Activated T-cell treated with anti-CD3 and anti-CD28 coated beads, Interleukin-2, amount 50 U/mL, for 4 hours (primary cell): ENCODE measurements around the gene SMCHD1. TPM values are rescaled to one million over a fixed set of nuclear protein-coding genes. Genes with fewer than 3 reads are reported as not detected.
"Not testable (repeated sequence)": the region's sequence is repeated elsewhere in the genome, so short reads cannot be mapped to it uniquely, and the experiment has no call there.

Source experiments
- ATAC-seq, 2 donors: fragments of 200-7000 bp; cut with Tn5 transposase; one replicate each; pipeline ENCODE4 v1.10.0; 2021
- DNase-seq: peaks from one replicate; pipeline ENCODE4 v3.0.0-alpha.2; 2020
- H3K27me3 Mint-ChIP-seq: one replicate; pipeline ENCODE4 v1.8.0; 2021; ENCODE audit warnings: low read depth, mixed read lengths
- H3K36me3 Mint-ChIP-seq: one replicate; pipeline ENCODE4 v1.8.0; 2022; ENCODE audit warnings: mixed read lengths; ENCODE audit not compliant: insufficient read depth
- H3K4me1 Mint-ChIP-seq: one replicate; pipeline ENCODE4 v1.8.0; 2021; ENCODE audit warnings: low read depth, mixed read lengths
- H3K4me3 Mint-ChIP-seq: one replicate; pipeline ENCODE4 v1.8.0; 2021; ENCODE audit warnings: mild to moderate bottlenecking, moderate library complexity, mixed read lengths
- H3K9me3 Mint-ChIP-seq: one replicate; pipeline ENCODE4 v1.8.0; 2021; ENCODE audit warnings: mixed read lengths
- total RNA-seq, 3 donors: library from RNA; stranded (reverse); gene quantifications; one replicate each; pipeline ENCODE4 v1.2.1, GENCODE V29; 2021

Gene SMCHD1
- total RNA-seq, 3 donors from 2014 or later: 60.4 to 63.5 (median 60.7) TPM

DNA sequence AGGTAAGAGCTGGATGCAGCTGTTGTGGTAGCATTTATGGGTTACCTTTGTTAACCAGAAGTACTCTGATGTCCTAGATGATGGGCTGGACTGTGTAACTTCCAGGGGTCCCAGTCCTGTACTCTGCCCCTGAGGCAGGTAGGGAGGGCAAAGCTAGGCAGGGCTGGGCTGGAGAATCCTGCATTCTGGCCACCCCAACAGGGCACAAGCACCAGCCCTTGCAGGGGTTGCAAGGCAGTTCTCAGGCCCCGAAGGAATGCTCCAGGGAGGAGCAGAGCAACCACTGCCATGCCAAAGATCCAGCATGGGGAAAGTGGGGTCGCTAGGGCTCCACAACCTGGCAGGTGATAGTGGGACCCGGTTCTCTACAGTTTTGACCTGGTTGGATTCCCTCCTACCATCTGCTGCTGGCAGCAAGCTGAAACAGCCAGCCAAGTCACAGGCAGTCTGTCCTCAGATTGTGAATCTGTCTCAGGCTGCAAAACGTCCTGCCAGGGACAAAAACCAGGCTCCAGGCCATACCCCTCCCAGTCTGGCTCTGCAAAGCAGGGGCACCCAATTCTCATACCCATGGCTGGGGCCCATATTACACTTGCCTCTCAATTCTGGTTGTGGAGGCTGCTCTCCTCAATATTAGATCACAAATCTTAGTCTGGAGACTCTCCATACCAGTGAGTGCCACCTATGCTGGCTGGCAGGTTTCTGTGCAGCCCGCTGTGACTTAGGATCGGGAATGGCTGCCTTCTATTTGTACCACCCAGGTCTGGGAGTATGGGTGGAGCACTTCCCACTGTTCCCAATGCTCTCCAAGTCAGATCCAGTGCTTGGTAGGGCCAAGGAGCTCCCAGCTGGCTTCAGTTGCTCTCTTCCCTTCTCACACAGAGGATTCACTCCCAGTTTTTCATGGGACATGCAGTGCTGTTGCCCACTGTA, 61.1 kb downstream of the SMCHD1 start:
- Mint-ChIP-seq H3K9me3 (no peaks in the 10 kb centered on the region), H3K27me3 (no peaks in the 10 kb centered on the region), H3K4me3 (no peak overlapping the region), H3K36me3 (peaks cover 54% of the 10 kb centered on the region), H3K4me1 (peaks cover 42% of the 10 kb centered on the region)
- ATAC-seq (no peak), DNase-seq (no peak)

DNA sequence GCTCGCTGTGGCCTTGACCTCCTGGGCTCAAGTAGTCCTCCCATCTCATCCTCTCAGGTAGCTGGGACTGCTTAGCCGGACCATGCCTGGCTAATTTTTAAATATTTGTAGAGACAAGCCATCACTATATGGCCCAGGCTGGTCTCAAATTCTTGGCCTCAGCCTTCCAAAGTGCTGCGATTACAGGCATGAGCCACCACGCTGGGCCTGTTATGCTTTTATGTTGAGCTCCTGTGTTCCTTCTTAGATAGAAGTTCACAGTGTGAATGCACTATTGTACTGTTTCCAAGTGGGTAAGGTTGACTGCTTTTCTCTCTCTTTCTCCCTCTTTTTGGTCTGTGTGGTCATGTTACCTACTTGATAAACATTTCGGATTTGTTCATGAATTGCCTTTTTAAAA, 61.9 kb downstream of the SMCHD1 start:
- peaks cover 44% of the 10 kb centered on the region for H3K4me1 Mint-ChIP-seq
- H3K36me3 Mint-ChIP-seq: peaks cover 48% of the 10 kb centered on the region
- H3K4me3 Mint-ChIP-seq: no peak overlapping the region
- no peaks in the 10 kb centered on the region for H3K9me3 Mint-ChIP-seq
- DNase-seq: no peak
- no peak for ATAC-seq
- no peaks in the 10 kb centered on the region for H3K27me3 Mint-ChIP-seq

DNA sequence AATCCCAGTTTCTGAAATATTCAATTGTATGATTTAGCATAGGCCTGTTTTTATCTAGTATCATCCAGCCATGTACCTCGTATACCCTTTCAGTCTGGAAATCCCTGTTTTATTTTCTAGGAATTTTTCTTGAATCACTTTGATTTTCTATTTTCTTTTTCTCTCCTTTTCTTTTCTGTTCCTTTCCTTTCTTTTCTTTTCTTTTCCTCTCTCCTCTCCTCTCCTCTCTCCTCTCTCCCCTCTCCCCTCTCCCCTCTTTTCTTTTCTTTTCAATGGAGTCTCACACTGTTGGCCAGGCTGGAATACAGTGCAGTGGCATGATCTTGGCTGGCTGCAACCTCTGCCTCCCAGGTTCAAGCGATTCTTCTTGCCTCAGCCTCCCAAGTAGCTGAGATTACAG, 63.5 kb downstream of the SMCHD1 start:
- no peak overlapping the region for H3K4me3 Mint-ChIP-seq
- H3K36me3 Mint-ChIP-seq: peaks cover 55% of the 10 kb centered on the region
- H3K27me3 Mint-ChIP-seq: no peaks in the 10 kb centered on the region
- ATAC-seq (no peak), DNase-seq (no peak)
- H3K4me1 Mint-ChIP-seq: peaks cover 42% of the 10 kb centered on the region
- no peaks in the 10 kb centered on the region for H3K9me3 Mint-ChIP-seq

DNA sequence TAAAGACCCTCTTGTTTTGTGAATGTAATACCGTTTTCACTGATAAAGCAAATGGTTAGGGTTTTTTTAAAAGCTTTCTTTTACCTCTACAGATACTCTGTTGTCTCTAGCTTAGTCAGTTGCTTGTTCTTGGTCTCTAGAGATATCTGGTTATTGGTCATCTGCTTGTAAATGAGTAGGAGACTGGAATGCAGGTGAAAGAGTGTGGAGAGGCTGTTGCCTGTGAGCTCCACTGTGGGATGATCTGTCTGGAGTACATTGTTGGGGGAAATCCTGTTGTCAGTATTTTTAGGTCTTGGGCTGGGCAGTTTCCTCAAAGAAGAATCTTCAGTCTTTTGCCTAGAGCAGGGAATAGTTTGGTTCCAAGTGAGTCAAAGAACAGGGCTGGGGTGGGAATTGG, 67.7 kb downstream of the SMCHD1 start:
- no peaks in the 10 kb centered on the region for H3K27me3 Mint-ChIP-seq
- ATAC-seq: no peak
- H3K9me3 Mint-ChIP-seq: no peaks in the 10 kb centered on the region
- peaks cover 25% of the 10 kb centered on the region for H3K4me1 Mint-ChIP-seq
- no peak for DNase-seq
- no peak overlapping the region for H3K4me3 Mint-ChIP-seq
- H3K36me3 Mint-ChIP-seq: peaks cover 51% of the 10 kb centered on the region

DNA sequence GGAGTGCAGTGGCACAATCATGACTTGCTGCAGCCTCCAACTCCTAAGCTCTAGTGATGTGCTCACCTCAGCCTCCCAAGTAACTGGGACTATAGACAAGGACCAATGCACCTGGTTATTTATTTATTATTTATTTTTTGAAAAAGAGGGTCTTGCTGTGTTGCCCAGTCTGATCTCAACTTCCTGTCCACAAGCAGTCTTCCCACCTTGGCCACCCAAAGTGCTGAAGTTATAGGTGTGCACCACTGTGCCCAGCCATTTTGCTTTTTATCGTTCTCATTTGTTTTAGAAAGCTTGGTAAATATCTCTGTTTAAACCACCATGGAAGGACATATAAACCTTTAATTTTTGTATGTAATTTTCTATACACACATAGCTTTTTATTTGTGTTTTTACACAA, 74.2 kb downstream of the SMCHD1 start:
- H3K36me3 Mint-ChIP-seq: peaks cover 47% of the 10 kb centered on the region
- no peaks in the 10 kb centered on the region for H3K9me3 Mint-ChIP-seq
- peaks cover 8% of the 10 kb centered on the region for H3K4me1 Mint-ChIP-seq
- ATAC-seq (no peak), DNase-seq (no peak)
- H3K27me3 Mint-ChIP-seq: no peaks in the 10 kb centered on the region
- no peak overlapping the region for H3K4me3 Mint-ChIP-seq

DNA sequence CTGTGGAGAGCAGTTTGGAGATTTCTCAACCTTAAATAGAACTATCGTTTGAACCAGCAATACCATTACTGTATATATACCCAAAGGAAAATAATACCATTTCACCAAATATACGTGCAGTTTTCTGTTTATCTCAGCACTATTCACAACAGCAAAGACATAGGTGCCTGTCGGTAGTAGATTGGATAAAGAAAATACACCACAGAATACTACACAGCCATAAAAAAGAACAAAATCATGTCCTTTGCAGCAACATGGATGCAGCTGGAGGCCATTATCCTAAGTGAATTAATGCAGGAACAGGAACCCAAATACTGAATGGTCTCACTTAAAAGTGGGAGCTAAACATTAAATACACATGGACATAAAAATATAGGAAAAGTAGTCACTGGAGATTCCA, 81.3 kb downstream of the SMCHD1 start:
- ATAC-seq (no peak), DNase-seq (no peak)
- Mint-ChIP-seq H3K9me3 (no peaks in the 10 kb centered on the region), H3K27me3 (no peaks in the 10 kb centered on the region), H3K4me1 (peaks cover 2% of the 10 kb centered on the region), H3K36me3 (peaks cover 66% of the 10 kb centered on the region), H3K4me3 (no peak overlapping the region)

DNA sequence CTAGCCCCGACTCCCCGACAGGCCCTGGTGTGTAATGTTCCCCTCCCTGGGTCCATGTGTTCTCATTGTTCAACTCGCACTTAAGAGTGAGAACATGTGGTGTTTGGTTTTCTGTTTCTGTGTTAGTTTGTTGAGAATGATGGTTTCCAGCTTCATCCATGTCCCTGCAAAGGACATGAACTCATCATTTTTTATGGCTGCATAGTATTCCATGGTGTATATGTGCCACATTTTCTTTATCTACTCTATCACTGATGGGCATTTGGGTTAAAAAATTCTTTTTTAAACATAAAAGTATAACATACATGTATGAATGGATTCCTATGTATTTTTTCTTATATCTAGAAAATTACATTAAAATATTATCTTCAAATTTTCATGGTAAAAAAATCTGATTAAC, 84.6 kb downstream of the SMCHD1 start:
- H3K4me1 Mint-ChIP-seq, H3K9me3 Mint-ChIP-seq, H3K27me3 Mint-ChIP-seq, DNase-seq, H3K4me3 Mint-ChIP-seq, ATAC-seq: not testable (repeated sequence)
- peaks cover 64% of the 10 kb centered on the region for H3K36me3 Mint-ChIP-seq

DNA sequence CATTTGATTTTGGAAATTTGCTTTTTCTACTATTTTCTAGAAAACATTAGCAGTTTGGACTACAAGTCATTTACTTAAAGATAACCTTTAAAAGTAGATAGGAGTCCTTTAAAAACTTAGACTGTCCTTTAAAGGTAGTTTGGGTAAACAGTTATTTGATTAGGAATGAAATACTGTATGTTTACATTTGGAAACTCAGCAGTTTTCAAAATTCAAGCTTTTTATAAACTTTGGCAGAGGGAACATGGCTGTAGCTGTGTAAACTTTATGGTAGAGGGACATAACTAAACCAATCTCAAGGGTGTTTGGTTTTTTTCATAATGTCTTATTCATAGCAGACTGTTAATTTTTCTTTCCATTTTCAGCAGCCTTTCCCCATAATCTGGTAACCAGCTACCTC, 90.7 kb downstream of the SMCHD1 start:
- H3K4me1 Mint-ChIP-seq: peaks cover 17% of the 10 kb centered on the region
- H3K27me3 Mint-ChIP-seq: no peaks in the 10 kb centered on the region
- DNase-seq (no peak), ATAC-seq (no peak)
- no peaks in the 10 kb centered on the region for H3K9me3 Mint-ChIP-seq
- no peak overlapping the region for H3K4me3 Mint-ChIP-seq
- peaks cover 48% of the 10 kb centered on the region for H3K36me3 Mint-ChIP-seq

DNA sequence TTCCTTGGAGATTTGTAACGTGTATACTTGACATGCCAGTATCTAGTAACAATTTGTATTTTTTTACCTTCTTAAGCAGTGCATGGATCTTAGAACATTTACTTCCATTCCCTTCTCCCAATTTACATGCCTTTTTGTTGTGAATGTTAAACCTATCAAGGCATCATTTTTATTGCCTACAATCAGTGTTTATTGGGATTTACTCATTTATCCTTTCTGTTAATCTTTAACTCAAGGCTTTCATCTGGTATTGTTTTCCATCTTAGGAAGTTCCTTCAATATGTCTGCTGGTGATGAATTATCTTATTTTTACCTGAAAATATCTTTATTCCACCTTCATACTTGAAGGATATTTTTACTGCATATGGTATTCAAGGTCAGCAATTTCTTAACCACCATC, 102.8 kb downstream of the SMCHD1 start:
- H3K4me3 Mint-ChIP-seq: no peak overlapping the region
- no peak for ATAC-seq
- peaks cover 29% of the 10 kb centered on the region for H3K36me3 Mint-ChIP-seq
- no peaks in the 10 kb centered on the region for H3K27me3 Mint-ChIP-seq
- peaks cover 16% of the 10 kb centered on the region for H3K4me1 Mint-ChIP-seq
- DNase-seq: no peak
- H3K9me3 Mint-ChIP-seq: no peaks in the 10 kb centered on the region

DNA sequence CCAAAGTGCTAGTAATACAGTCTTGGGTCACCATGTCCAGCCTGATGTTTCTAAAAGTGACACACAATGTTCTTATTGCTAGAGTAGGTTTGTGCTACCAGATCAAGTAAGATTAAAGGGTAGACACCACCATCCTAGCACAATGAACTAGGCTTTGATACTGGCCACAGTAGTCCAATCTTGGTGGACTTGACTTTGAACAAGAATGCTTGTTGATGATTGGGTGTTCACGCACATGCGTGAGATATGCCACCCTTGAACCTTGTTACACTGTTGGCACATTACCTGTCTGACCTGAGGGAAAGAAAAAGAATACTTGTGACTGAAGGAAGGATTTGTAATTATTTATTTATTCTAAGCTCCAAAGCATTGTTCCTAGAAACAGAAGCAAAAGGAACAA, 119.1 kb downstream of the SMCHD1 start:
- no peaks in the 10 kb centered on the region for H3K9me3 Mint-ChIP-seq
- H3K4me1 Mint-ChIP-seq: peaks cover 4% of the 10 kb centered on the region
- ATAC-seq (no peak), DNase-seq (no peak)
- H3K4me3 Mint-ChIP-seq: no peak overlapping the region
- H3K36me3 Mint-ChIP-seq: peaks cover 45% of the 10 kb centered on the region
- no peaks in the 10 kb centered on the region for H3K27me3 Mint-ChIP-seq

DNA sequence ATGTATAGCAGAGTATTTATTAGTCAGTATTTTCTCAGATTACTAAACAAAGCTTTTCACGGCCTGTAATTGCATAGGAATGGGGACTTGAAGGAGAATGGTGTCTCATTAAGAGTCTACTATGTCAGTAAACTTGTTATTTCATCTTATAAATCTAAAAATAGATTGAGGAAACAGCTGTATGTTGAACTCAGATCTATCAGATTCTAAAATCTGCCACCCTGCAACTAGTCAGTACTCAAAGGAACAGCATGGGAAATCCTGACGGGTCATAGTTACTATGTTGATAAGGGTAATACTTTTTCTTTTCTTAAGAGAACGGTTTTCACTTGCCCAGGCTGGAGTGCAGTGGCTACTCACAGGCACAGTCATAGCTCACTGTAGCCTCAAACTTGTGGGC, 121.1 kb downstream of the SMCHD1 start:
- Mint-ChIP-seq H3K4me1 (peaks cover under 1% of the 10 kb centered on the region), H3K4me3 (no peak overlapping the region), H3K36me3 (peaks cover 45% of the 10 kb centered on the region), H3K27me3 (no peaks in the 10 kb centered on the region), H3K9me3 (no peaks in the 10 kb centered on the region)
- ATAC-seq: no peak
- DNase-seq: no peak

DNA sequence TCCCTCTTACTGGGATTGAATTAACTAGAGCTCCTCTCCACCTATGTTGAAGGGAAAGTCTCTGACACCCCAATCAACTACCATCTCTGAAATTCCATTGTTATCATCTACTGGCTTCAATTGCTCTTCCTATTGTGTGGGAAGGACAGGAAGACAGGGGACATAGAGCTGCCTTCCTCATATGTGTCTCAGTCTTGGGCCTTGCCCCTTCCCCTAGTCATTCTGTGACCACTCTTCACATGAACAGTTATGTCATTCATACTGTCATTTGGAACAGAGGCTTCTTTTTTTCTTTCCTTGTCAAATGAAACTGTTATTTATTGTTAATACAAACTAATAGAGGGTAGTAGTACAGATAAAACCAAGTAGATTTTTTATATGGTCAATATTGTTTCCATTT, 121.7 kb downstream of the SMCHD1 start:
- DNase-seq (no peak), ATAC-seq (no peak)
- Mint-ChIP-seq H3K4me3 (no peak overlapping the region), H3K9me3 (no peaks in the 10 kb centered on the region), H3K27me3 (no peaks in the 10 kb centered on the region), H3K36me3 (peaks cover 46% of the 10 kb centered on the region), H3K4me1 (peaks cover 2% of the 10 kb centered on the region)

DNA sequence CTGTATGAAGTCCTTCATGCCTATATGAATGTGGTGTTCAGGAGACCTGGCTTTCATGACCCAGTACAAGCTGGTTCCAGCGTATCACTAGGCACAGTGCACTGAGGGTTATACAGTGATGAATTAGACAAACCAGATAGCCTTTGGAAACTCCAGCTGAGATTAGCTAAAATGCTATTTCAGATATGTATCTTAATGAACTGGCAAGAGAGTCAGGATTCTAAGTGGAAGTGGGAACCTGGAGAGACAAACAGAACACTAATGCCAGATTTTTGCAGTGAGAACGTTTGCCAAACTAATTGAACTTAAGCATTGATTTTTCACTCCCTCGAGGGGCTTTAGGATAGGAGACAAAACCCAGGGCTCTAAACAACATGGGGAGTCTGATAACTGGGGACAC, 125.2 kb downstream of the SMCHD1 start:
- peaks cover 46% of the 10 kb centered on the region for H3K36me3 Mint-ChIP-seq
- H3K27me3 Mint-ChIP-seq: no peaks in the 10 kb centered on the region
- no peak for DNase-seq
- ATAC-seq: no peak
- no peaks in the 10 kb centered on the region for H3K9me3 Mint-ChIP-seq
- H3K4me3 Mint-ChIP-seq: no peak overlapping the region
- H3K4me1 Mint-ChIP-seq: peaks cover 2% of the 10 kb centered on the region

DNA sequence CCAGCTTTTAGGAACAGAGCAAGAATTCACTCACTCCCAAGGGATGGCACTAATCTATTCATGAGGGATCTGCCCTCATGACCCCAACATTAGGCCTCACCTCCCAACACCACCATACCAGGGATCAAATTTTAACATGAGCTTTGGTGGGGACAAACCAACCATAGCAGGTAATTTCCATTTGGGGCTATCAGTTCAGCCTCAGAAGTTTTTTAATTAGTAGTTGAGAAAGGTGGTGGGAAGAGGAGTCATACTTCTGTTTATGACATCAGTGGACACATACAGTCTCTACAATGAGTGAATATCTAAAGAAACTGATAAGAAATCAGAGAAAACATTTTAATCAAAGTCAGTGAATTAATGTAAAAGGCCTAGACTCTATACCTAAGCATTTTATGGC, 131.7 kb downstream of the SMCHD1 start:
- H3K4me1 Mint-ChIP-seq: peaks cover 4% of the 10 kb centered on the region

DNA sequence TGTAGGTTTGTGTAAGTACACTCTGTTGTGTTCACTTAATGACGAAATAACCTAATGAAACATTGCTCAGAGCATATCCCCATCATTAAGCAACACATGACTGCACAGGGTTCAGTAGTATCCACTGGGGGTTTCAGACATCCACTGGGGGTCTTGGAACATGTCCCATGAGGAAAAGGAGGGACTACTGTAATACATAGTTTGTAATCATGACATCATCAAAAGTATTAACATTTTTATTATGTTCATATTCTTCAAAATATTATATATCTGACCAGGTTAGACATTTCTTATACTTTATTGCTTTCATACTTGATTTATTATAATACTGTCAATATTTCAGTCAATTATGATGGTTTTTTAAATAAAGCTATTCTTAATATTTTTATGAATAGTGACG, 136.9 kb downstream of the SMCHD1 start:
- H3K36me3 Mint-ChIP-seq: peaks cover 37% of the 10 kb centered on the region
- no peak overlapping the region for H3K4me3 Mint-ChIP-seq
- ATAC-seq (no peak), DNase-seq (no peak)
- H3K4me1 Mint-ChIP-seq: no peaks in the 10 kb centered on the region
- no peaks in the 10 kb centered on the region for H3K9me3 Mint-ChIP-seq
- H3K27me3 Mint-ChIP-seq: no peaks in the 10 kb centered on the region

More for the DNA sequence above, 131.7 kb downstream of the SMCHD1 start:
- DNase-seq (no peak), ATAC-seq (no peak)
- Mint-ChIP-seq H3K36me3 (peaks cover 38% of the 10 kb centered on the region), H3K9me3 (no peaks in the 10 kb centered on the region), H3K4me3 (no peak overlapping the region), H3K27me3 (no peaks in the 10 kb centered on the region)
